Lower leg skin (tissue), 3 donors: ENCODE results near the gene GOLGA7B.

Source experiments
- POLR2A ChIP-seq, 2 donors: fragments of 450-650 bp; IDR thresholded peaks; one replicate each; pipeline ENCODE4 v1.6.1; 2016 to 2017; ENCODE audit warnings: antibody characterized with exemption in 2 of 2, mild to moderate bottlenecking in 1 of 2, moderate library complexity in 1 of 2
- TF ChIP-seq, protein P1 (sequence below), 3 donors: fragments of 450-650 bp; IDR thresholded peaks; one replicate each; pipeline ENCODE4 v1.5.1; 2016; ENCODE audit warnings: antibody characterized with exemption in 3 of 3, mild to moderate bottlenecking in 3 of 3, moderate library complexity in 2 of 3

DNA sequence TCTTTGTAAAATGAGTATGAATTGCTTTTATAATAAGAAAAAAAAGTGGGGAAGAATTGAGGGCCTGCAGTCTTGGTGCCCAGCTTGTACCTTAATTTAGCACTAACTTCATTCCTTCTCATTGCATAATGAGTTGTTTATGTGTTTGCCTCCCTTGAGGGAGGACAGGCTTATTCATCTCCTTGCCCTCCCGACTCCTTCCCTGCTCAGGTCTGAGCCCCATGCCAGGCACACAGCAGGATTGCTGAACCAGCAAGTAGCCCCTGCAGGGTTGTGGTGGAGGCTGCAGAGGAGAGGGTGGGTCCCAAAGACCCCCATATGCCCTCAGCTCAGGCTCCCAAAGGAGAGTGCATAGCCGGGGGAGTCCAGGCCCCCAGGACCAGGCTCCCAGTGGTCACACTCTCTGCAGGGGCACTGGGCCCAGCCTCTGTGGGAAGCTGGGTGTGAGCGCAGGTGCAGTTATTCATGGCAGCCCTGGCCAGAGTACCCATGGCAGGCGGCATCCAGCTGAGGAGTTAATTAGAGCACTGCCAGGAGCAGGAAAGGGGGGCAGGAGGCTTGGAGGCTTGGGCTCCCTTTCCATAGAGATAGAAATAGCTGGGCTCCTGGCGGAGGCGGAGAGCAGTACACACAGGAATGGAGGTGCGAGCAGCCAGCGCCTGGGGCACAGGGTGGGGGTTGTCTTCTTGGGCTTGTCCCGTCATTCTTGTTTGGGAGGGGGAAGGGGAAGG lies 28.2 kb upstream of the GOLGA7B start:
- TF ChIP-seq, protein P1, sequence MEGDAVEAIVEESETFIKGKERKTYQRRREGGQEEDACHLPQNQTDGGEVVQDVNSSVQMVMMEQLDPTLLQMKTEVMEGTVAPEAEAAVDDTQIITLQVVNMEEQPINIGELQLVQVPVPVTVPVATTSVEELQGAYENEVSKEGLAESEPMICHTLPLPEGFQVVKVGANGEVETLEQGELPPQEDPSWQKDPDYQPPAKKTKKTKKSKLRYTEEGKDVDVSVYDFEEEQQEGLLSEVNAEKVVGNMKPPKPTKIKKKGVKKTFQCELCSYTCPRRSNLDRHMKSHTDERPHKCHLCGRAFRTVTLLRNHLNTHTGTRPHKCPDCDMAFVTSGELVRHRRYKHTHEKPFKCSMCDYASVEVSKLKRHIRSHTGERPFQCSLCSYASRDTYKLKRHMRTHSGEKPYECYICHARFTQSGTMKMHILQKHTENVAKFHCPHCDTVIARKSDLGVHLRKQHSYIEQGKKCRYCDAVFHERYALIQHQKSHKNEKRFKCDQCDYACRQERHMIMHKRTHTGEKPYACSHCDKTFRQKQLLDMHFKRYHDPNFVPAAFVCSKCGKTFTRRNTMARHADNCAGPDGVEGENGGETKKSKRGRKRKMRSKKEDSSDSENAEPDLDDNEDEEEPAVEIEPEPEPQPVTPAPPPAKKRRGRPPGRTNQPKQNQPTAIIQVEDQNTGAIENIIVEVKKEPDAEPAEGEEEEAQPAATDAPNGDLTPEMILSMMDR (IDR thresholded peaks at IDR 0.05) = no peak
- no peak for TF ChIP-seq POLR2A (IDR thresholded peaks at IDR 0.05)
